GM18517 (cell line): ENCODE results near the gene NLRP9.

Experiments used
- ATAC-seq: cut with Tn5 transposase; IDR thresholded peaks from one replicate; pipeline ENCODE4 v1.9.1; 2021; ENCODE audit warnings: mild to moderate bottlenecking, moderate library complexity; ENCODE audit not compliant: unreplicated experiment

The NLRP9 gene

DNA sequence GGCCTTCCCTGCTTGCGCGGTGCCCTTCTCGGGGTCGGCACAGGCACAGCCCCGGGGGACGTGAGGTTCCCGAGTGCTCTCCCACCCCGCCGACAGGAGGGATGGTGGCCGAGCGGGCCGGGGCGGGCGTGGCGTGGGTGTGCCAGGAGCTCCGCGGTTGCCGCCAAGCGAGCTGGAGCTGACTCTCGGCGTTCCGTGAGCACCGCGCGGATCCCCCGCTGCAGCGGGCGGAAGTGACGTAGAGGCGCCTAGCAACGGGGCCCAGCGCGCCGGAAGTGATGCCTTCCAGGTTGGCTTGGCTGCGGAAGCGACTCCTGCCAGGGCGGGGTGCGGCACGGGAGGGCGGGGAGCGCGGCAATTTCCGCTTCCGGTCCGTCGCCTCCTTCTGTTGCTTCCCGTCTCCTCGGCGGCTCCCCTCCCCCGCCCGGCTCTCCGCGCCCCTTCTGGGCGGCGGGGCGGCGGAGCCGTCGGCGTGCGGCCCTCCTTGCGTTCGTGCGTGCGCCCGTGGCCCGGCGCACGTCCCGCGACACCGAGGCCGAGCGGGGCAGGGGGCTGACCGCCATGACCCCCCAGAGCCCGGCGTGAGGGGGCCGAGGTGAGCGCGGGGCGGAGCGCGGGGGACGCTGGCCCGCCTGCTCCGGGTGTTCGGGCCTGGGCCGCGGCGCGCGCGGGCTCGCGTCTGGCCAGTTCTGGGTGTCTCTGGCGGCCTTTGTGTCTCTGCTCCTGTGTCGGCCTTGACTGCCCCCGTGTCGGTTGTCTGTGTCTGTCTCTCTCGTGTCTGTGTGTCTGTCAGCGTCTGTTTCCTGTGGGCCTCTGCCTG lies 63.2 kb downstream of the NLRP9 start, which contains the start of gene EPN1:
Gene EPN1 (plus strand): TSS at position 386 of the 820 bp plus-strand sequence. CDS start 3,402 bp downstream, outside the sequence.
- peak; percentile 42 for ATAC-seq

DNA sequence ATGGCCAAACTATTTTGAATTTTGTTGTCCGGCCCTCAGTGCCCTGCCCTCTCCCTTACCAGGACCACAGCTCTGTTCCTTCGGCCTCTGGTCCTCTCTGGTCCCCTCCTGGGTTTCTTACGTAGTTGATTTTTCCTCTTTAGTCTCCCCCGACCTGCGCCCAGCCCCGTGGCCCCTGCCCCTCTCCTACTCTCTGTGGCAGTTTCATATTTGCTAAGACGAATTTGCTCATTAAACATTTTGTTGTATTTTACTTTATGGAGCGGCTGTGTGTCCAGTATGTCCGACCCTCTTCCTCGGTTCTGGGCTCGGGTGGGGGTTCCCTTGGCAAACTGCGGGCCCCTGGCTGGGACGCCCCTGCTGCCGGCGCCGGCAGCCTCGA lies 63.8 kb downstream of the NLRP9 start:
- ATAC-seq: no peak

DNA sequence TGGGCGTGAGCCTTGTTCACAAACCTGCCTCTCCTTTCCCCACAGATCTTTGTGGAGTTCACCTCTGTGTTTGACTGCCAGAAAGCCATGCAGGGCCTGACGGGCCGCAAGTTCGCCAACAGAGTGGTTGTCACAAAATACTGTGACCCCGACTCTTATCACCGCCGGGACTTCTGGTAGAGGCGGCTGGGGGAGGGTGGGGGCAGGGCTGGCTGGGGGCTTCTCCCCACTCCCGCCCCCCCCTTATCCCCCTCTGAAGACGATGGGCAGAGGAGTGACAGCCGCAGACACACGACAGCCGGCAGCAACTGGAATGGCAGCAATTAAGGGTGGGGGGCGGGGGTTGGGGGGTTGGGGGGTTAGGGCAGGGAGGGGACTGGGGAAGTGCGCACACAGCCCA lies 64.3 kb downstream of the NLRP9 start:
- ATAC-seq: no peak

DNA sequence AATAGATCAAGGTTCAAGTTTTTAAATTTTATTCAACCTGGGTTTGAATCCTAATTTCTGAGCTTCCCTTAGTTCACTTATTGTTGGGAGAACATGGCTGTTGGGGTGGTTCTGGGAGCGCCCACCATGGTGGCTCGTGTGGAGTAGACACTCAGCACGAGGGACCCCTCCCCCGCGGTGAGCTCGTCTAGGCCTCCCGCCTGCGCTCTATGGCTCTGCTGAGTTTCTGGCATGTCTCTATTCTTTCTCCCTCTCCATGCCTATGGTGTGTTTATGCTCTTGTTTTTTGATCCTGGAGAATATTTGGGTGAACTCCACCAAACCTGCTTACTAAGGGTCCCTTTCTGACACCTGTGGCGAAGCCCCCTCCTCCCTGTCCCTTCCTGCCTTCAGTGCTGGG lies 64.7 kb downstream of the NLRP9 start:
- no peak for ATAC-seq

- no peak for ATAC-seq
Measured at GRCh38 chr19:55672418-55672817, 65.8 kb downstream of the NLRP9 start.

DNA sequence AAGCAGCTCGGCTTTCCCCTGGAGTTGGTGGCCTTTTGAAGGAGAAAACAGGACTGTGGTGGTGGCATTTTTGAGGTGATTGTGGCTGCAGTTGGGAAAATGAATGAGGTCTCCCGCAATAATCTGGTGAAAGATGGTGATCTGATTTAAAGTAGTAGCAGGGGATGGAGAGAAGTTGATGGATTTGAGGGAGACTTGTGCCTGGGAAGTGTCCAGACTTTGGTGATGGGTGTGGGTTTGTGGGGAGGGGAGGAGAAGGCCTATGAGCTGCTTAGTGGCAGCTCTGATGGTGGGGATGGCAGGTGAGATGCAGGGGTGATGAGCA lies 67.2 kb downstream of the NLRP9 start:
- no peak for ATAC-seq

- no peak for ATAC-seq
Measured at GRCh38 chr19:55670280-55671053, 67.7 kb downstream of the NLRP9 start.

GRCh38 chr19:55669418-55670279 lies 68.6 kb downstream of the NLRP9 start:
- no peak for ATAC-seq

- no peak for ATAC-seq
Measured at GRCh38 chr19:55668603-55669348, 69.4 kb downstream of the NLRP9 start.

- ATAC-seq: no peak
Measured at GRCh38 chr19:55667958-55668357, 70.2 kb downstream of the NLRP9 start.

DNA sequence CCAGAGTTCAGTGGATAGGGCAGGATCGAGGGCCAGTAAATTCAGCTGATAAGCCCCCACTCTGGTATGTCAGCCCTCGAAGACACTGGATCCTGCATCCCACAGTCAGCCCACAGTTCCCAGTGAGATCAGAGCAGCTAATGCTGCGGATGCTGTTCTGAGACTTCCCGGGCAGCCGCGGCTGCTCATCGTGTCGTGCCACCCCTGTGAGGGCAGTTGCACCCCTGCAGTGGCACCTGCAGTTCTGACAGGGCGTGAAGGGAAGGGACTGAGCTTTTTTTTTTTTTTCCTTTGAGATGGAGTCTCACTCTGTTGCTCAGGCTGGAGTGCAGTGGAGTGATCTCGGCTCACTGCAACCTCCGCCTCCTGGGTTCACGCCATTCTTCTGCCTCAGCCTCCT lies 70.7 kb downstream of the NLRP9 start:
- ATAC-seq: no peak

DNA sequence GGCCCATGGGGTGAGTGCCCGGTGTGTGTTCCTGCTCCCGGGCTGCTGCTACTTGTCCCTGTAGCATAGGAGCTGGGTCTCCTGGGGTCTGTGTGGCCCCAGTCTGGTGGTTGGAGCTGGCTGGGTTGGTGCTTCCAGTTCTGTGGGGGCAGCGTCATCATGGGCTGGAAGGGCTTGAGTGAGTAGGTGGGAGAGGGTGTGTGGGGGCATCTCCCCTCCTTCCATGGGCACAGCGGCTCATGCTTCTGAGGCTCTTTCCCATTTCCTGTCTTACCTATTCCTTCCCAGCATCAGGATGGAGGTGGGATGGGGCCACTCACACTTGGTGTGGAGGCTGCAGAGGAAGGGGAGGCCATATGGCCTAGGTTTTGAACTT lies 71.2 kb downstream of the NLRP9 start:
- no peak for ATAC-seq

DNA sequence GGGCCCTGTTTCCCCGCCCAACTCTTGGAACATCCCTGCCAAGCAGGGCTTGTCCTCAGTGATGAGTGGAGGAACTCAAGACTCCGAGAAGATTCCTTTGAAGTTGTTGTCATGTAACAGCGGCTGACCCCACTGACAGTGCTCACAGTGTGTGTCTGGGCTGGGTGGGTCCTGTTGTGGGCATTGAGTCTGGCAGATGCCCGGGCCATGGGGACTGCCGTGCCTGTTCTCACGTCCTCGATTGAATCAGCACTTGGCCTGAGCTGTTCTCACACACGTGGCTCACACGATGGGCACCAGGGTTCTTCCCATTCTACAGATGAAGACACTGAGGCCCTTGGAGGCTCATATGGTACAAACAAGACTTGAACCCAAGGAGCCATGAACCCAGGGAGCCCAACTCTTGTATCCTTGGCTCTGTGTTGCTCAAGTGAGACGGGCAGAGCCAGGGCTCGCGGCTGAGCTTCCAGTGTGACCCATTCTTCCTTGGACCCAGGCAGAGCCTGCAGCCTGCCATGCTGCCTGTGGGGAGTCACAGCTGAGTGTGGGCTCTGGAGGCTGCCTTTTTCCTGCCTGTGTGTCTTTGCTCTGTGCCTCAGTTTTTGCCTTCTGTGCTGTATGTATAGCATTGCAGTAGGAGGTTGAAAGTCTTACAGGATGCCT lies 71.7 kb downstream of the NLRP9 start:
- ATAC-seq: no peak

DNA sequence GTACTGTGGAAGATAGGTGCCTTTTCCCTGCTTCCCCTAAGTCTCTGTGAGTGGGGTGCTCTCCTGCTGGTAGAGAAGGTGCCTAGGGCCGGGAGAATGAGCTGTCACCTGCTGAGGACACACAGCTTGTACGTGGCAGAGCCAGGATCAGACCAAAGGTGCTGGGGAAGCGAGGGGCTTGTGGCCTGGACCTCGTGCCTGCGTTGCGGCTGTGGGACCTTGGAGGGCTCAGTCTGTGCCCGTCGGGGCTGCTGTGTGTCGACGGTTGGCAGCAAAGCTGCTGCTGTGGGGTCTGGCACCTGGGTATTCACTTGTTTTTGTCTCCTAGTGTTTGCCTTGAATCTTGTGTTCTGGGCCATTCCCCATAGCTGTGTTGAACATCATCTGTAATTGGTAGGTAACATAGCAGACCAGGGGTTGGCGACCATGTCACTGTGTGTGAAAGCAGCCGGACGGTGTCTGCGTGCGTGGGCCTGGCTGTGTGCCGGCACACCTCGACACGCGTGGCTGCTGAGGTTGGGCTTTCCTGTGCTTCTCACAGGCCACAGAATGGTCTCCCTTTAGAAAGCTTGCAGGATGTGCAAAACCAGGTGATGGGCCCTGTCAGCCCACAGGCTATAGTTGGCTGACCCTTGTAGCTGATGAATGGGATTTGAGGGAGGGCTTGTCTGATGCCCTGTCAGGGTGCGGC lies 74.2 kb downstream of the NLRP9 start:
- no peak for ATAC-seq

- no peak for ATAC-seq
Measured at GRCh38 chr19:55661826-55662225, 76.4 kb downstream of the NLRP9 start.

GRCh38 chr19:55660991-55661390 lies 77.2 kb downstream of the NLRP9 start:
- ATAC-seq: no peak

- no peak for ATAC-seq
Measured at GRCh38 chr19:55660404-55660803, 77.8 kb downstream of the NLRP9 start.

DNA sequence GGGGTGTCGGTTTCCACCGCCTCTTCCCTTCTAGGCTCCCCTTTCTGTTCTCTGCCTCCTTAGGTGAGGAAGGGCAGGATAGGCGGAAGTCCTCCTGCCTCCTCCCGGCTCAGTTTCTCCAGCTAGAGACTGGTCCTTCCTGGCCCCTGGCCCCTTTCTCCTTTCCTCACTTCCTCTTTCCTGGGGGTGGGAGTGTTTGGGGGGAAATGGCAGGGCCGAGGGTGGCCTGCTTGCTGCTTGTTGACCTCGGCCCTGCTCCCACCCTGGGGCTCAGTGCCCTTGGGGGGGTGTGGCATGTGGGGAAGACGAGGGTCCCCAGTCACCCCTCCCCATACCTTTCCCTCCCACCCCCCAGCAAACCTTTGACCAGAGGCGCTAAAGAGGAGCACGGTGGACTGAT lies 78.4 kb downstream of the NLRP9 start:
- ATAC-seq: no peak

- ATAC-seq: no peak
Measured at GRCh38 chr19:55658846-55659459, 79.2 kb downstream of the NLRP9 start.
